Hepatocyte (in vitro differentiated cells): Measurements from ENCODE around the gene OTOP3.

ENCODE experiments used
- EZH2 ChIP-seq: fragments of 200-600 bp; sonication (generic); IDR thresholded peaks from 2 replicates; pipeline ENCODE4 v1.6.1; 2016; ENCODE audit warnings: antibody characterized with exemption, mild to moderate bottlenecking, borderline replicate concordance
- EZH2phosphoT487 ChIP-seq: fragments of 200-600 bp; sonication (generic); IDR thresholded peaks from one replicate; pipeline ENCODE4 v1.6.1; 2018; ENCODE audit warnings: antibody characterized with exemption, mild to moderate bottlenecking, low read depth, moderate library complexity; ENCODE audit not compliant: unreplicated experiment, severe bottlenecking
- TF ChIP-seq, protein P1 (sequence below): fragments of 200-600 bp; sonication (generic); IDR thresholded peaks from 2 replicates; pipeline ENCODE4 v1.5.1; 2016; ENCODE audit warnings: antibody characterized with exemption, mild to moderate bottlenecking; ENCODE audit not compliant: poor library complexity

DNA sequence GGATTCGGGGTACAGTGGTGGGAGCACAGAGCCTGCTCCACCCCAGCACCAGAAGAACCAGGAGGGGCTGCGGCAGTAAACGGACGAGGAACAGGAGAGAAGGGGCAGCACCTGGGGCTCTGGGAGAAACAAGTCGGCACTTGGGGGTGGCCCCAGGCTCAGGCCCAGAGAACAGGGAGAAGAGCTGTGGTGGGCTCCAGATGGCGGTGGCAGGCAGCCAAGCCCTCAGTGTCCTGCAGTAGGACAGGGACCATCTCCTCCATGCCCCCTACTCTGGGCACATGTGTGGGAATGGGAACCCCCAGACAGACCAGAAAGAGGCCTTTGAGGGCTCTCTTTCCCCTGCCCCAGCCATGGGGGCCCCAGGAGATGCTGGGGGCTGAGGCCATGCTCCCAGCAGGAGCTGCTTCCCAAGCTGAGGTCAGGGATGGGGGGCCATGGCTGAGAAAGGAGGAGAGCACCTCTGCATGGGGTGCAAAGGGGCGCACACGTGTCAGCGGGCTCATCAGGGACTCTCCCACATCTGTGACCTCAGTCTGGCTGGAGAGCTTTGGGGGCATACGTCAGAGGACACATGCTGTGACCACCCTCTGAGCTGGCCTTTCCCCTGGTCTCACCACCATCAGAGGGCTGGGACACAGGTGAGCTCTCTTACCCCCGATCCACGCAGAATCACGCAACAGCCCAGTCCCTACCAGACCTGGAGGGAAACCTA, 19.4 kb upstream of the OTOP3 start:
- TF ChIP-seq, protein P1, sequence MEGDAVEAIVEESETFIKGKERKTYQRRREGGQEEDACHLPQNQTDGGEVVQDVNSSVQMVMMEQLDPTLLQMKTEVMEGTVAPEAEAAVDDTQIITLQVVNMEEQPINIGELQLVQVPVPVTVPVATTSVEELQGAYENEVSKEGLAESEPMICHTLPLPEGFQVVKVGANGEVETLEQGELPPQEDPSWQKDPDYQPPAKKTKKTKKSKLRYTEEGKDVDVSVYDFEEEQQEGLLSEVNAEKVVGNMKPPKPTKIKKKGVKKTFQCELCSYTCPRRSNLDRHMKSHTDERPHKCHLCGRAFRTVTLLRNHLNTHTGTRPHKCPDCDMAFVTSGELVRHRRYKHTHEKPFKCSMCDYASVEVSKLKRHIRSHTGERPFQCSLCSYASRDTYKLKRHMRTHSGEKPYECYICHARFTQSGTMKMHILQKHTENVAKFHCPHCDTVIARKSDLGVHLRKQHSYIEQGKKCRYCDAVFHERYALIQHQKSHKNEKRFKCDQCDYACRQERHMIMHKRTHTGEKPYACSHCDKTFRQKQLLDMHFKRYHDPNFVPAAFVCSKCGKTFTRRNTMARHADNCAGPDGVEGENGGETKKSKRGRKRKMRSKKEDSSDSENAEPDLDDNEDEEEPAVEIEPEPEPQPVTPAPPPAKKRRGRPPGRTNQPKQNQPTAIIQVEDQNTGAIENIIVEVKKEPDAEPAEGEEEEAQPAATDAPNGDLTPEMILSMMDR, result no peak
- TF ChIP-seq EZH2phosphoT487, result no peak
- no peak for TF ChIP-seq EZH2
